GM19328 (cell line): ENCODE data around the gene ZNF469.

Experiments
- ATAC-seq: cut with Tn5 transposase; IDR thresholded peaks from one replicate; pipeline ENCODE4 v1.9.1; 2021; ENCODE audit warnings: mild to moderate bottlenecking, moderate library complexity; ENCODE audit not compliant: unreplicated experiment

Gene ZNF469

GRCh38 chr16:88390735-88391134, 8.0 kb downstream of the ZNF469 start:
- no peak for ATAC-seq

- ATAC-seq = no peak
Measured at GRCh38 chr16:88391144-88391850, 8.5 kb downstream of the ZNF469 start.

GRCh38 chr16:88392111-88392510, 9.4 kb downstream of the ZNF469 start:
- no peak for ATAC-seq

GRCh38 chr16:88392616-88393015, 9.9 kb downstream of the ZNF469 start:
- ATAC-seq = no peak

GRCh38 chr16:88393034-88393433, 10.3 kb downstream of the ZNF469 start:
- no peak for ATAC-seq

GRCh38 chr16:88393571-88393970, 10.8 kb downstream of the ZNF469 start:
- ATAC-seq = no peak

- no peak for ATAC-seq
Measured at GRCh38 chr16:88394426-88394825, 11.7 kb downstream of the ZNF469 start.

GRCh38 chr16:88395669-88396584, 13.2 kb downstream of the ZNF469 start:
- no peak for ATAC-seq

- ATAC-seq = no peak
Measured at GRCh38 chr16:88398170-88398873, 15.6 kb downstream of the ZNF469 start.

GRCh38 chr16:88398874-88399178, 16.1 kb downstream of the ZNF469 start:
- ATAC-seq = no peak

GRCh38 chr16:88400186-88400585, 17.4 kb downstream of the ZNF469 start:
- no peak for ATAC-seq

- no peak for ATAC-seq
Measured at GRCh38 chr16:88401604-88402246, 19.0 kb downstream of the ZNF469 start.

- no peak for ATAC-seq
Measured at GRCh38 chr16:88402551-88403240, 19.9 kb downstream of the ZNF469 start.

GRCh38 chr16:88403794-88404581, 21.2 kb downstream of the ZNF469 start:
- ATAC-seq = no peak

GRCh38 chr16:88404769-88405168, 22.0 kb downstream of the ZNF469 start:
- no peak for ATAC-seq

GRCh38 chr16:88405216-88406060, 22.7 kb downstream of the ZNF469 start:
- no peak for ATAC-seq

GRCh38 chr16:88406096-88407041, 23.6 kb downstream of the ZNF469 start:
- ATAC-seq = no peak

GRCh38 chr16:88407042-88407420, 24.3 kb downstream of the ZNF469 start:
- no peak for ATAC-seq
